GM12878 (cell line): ENCODE results near the gene TOR1B. TPM values are rescaled to one million over a fixed set of nuclear protein-coding genes. Genes with fewer than 3 reads are reported as not detected.

ENCODE experiments used
- ATAC-seq: fragments of 200-7000 bp; cut with Tn5 transposase; 3 replicates; pipeline ENCODE4 v1.9.1; 2020; ENCODE audit warnings: mild to moderate bottlenecking, moderate library complexity
- BruUV-seq: library from RNA; stranded (reverse); fragments of 400-500 nt; replicated peaks from 2 replicates; lab custom pipeline; 2021; lab: Mats Ljungman, UMichigan
- CTCF ChIA-PET: fragments of 300-600 bp; sonication (Branson Sonifier 250); formaldehyde crosslinking; extraction: SDS; loops from one replicate; lab custom pipeline; 2021; ENCODE audit warnings: inconsistent platforms; lab: Yijun Ruan, JAX
- POLR2A ChIA-PET: fragments of 350-600 bp; formaldehyde crosslinking; extraction: SDS; loops from one replicate; lab custom pipeline; 2021; ENCODE audit warnings: inconsistent platforms; lab: Charles Lee
- RAD21 ChIA-PET: fragments of 300-600 bp; sonication (Branson Sonifier 250); formaldehyde crosslinking; loops from one replicate; lab custom pipeline; 2023; ENCODE audit warnings: antibody characterized with exemption; ENCODE audit not compliant: unreplicated experiment; lab: Charles Lee
- SMC1A ChIA-PET: fragments of 300-600 bp; sonication (Branson Sonifier 250); formaldehyde crosslinking; loops from one replicate; lab custom pipeline; 2023; ENCODE audit not compliant: unreplicated experiment, uncharacterized antibody; lab: Charles Lee
- DNase-seq: peaks from one replicate; pipeline ENCODE4 v3.0.0-alpha.2; 2011; ENCODE audit warnings: low read depth, low spot score
- FAIRE-seq: peaks from 3 replicates; lab custom pipeline; 2011; peaks lifted over from hg19 to GRCh38; lab: Jason Lieb, UNC
- H2AFZ ChIP-seq: 2 replicates; pipeline ENCODE4 v1.6.0; 2011; ENCODE audit warnings: low read depth, low read length, control low read depth; ENCODE audit not compliant: control insufficient read depth
- H3K27ac ChIP-seq: 2 replicates; pipeline ENCODE4 v1.5.1; 2011; ENCODE audit warnings: control low read depth; ENCODE audit not compliant: control insufficient read depth, insufficient read depth
- H3K27me3 ChIP-seq, 2 experiments: replicated peaks in 1 of 2; 2 replicates each; pipeline versions ENCODE4 v1.6.0 to v1.6.1; 2011; ENCODE audit warnings: low read length in 1 of 2; ENCODE audit not compliant: control insufficient read depth in 2 of 2, insufficient read depth in 2 of 2
- H3K36me3 ChIP-seq, 2 experiments: 2 replicates each; pipeline ENCODE4 v1.5.1; 2011; ENCODE audit warnings: low read length in 1 of 2; ENCODE audit not compliant: control insufficient read depth in 2 of 2, insufficient read depth in 2 of 2
- H3K4me1 ChIP-seq: 2 replicates; pipeline ENCODE4 v1.6.1; 2011; ENCODE audit warnings: mild to moderate bottlenecking, low read length, moderate library complexity, mixed read lengths; ENCODE audit not compliant: control insufficient read depth, insufficient read depth
- H3K4me2 ChIP-seq: 2 replicates; pipeline ENCODE4 v1.6.0; 2011; ENCODE audit warnings: control low read depth; ENCODE audit not compliant: control insufficient read depth, insufficient read depth
- H3K4me3 ChIP-seq: fragments of 200-600 bp; sonication (generic); 2 replicates; pipeline ENCODE4 v1.5.1; 2016
- H3K79me2 ChIP-seq: 2 replicates; pipeline ENCODE4 v1.6.0; 2011; ENCODE audit warnings: low read length; ENCODE audit not compliant: control insufficient read depth, insufficient read depth
- H3K9ac ChIP-seq: 2 replicates; pipeline ENCODE4 v1.8.0; 2011; ENCODE audit warnings: low read length, control low read depth, mixed read lengths; ENCODE audit not compliant: control insufficient read depth, insufficient read depth
- H3K9me3 ChIP-seq: replicated peaks from 3 replicates; pipeline ENCODE4 v1.5.1; 2011; ENCODE audit warnings: mild to moderate bottlenecking, low read length; ENCODE audit not compliant: control insufficient read depth, insufficient read depth
- H4K20me1 ChIP-seq: 2 replicates; pipeline ENCODE4 v1.6.0; 2011; ENCODE audit not compliant: control insufficient read depth, insufficient read depth
- ATF7 ChIP-seq: fragments of 450-650 bp; IDR thresholded peaks from 2 replicates; pipeline ENCODE4 v1.6.1; 2016; ENCODE audit warnings: low read depth, mild to moderate bottlenecking
- HDAC2 ChIP-seq: fragments of 200-600 bp; sonication (generic); IDR thresholded peaks from 2 replicates; pipeline ENCODE4 v1.6.1; 2017
- IKZF1 ChIP-seq: fragments of 450-650 bp; conservative IDR thresholded peaks from 2 replicates; pipeline ENCODE4 v1.6.1; 2017; ENCODE audit warnings: antibody characterized with exemption, mild to moderate bottlenecking
- KLF5 ChIP-seq: fragments of 450-650 bp; IDR thresholded peaks from 2 replicates; pipeline ENCODE4 v1.6.1; 2014; ENCODE audit warnings: mild to moderate bottlenecking; ENCODE audit not compliant: partially characterized antibody
- MTA3 ChIP-seq: IDR thresholded peaks from 2 replicates; pipeline ENCODE4 v1.6.1; 2012; ENCODE audit warnings: low read length, inconsistent platforms, borderline replicate concordance
- MXI1 ChIP-seq: fragments of 150-350 bp; IDR thresholded peaks from 2 replicates; pipeline ENCODE4 v1.6.1; 2011; ENCODE audit warnings: low read depth, mild to moderate bottlenecking, inconsistent platforms, low read length, improper control_type of control experiment
- NBN ChIP-seq: fragments of 450-650 bp; IDR thresholded peaks from 2 replicates; pipeline ENCODE4 v1.6.1; 2016
- NFYB ChIP-seq: IDR thresholded peaks from 2 replicates; pipeline ENCODE4 v1.6.1; 2011; ENCODE audit warnings: low read depth, mild to moderate bottlenecking, low read length, improper control_type of control experiment, moderate library complexity; ENCODE audit not compliant: insufficient read depth
- RFX5 ChIP-seq: IDR thresholded peaks from 2 replicates; pipeline ENCODE4 v1.6.1; 2011; ENCODE audit warnings: low read depth, low read length, improper control_type of control experiment
- SMAD1 ChIP-seq: fragments of 450-650 bp; IDR thresholded peaks from 2 replicates; pipeline ENCODE4 v1.6.1; 2018; ENCODE audit warnings: mild to moderate bottlenecking, low read depth; ENCODE audit not compliant: partially characterized antibody
- SUPT20H ChIP-seq: IDR thresholded peaks from 2 replicates; pipeline ENCODE4 v1.6.1; 2011; ENCODE audit warnings: low read depth, mild to moderate bottlenecking, low read length, moderate library complexity, borderline replicate concordance; ENCODE audit not compliant: control insufficient read depth
- SUZ12 ChIP-seq: fragments of 200-600 bp; sonication (generic); IDR thresholded peaks from one replicate; pipeline ENCODE4 v1.6.1; 2018; ENCODE audit warnings: antibody characterized with exemption, mild to moderate bottlenecking; ENCODE audit not compliant: unreplicated experiment
- ZBED1 ChIP-seq: IDR thresholded peaks from 2 replicates; pipeline ENCODE4 v1.6.1; 2016; ENCODE audit warnings: borderline replicate concordance
- ZBTB11 ChIP-seq: fragments of 450-650 bp; formaldehyde crosslinking; IDR thresholded peaks from 2 replicates; pipeline ENCODE4 v1.5.0; 2022; ENCODE audit warnings: mild to moderate bottlenecking, missing genetic modification characterization
- ZNF622 ChIP-seq: fragments of 450-650 bp; IDR thresholded peaks from 2 replicates; pipeline ENCODE4 v1.6.1; 2017; ENCODE audit warnings: mild to moderate bottlenecking, inconsistent platforms
- WGBS: methylation state at CpG from one replicate; pipeline ENCODE4 v1.1.6; 2016; ENCODE audit warnings: low lambda C conversion rate; ENCODE audit not compliant: insufficient replicate concordance, insufficient coverage; ENCODE audit errors: missing lambda C conversion rate; 5-methylcytosine and 5-hydroxymethylcytosine counted together
- in situ Hi-C: fragments of 300-500 bp; cut with MboI; formaldehyde crosslinking; loops from 9 replicates; pipeline ENCODE4 v1.14.3; 2018; ENCODE audit warnings: mixed read lengths
- intact Hi-C: fragments of 100-400 bp; cut with micrococcal nuclease; formaldehyde crosslinking; loops from one replicate; pipeline ENCODE4 v1.14.2; 2022; ENCODE audit not compliant: unreplicated experiment
- polyA plus RNA-seq, 11 experiments: library from polyadenylated mRNA; depleted of rRNA in 4 of 11; unstranded in 6 of 11; stranded (reverse) in 5 of 11; fragments of >200 nt; fragmentation: Nextera tagmentation in 4 of 11; fragmentation: Illumina TruSeq in 1 of 11; extraction: Ambion mirVana in 4 of 11; extraction: Trizol in 1 of 11; gene quantifications; 1 replicate in 1 of 11; 2 replicates in 10 of 11; pipeline versions ENCODE4 v1.2.1 to v1.2.3, GENCODE V29; 2011 to 2016; ENCODE audit warnings: inconsistent platforms in 2 of 11, missing spikeins in 2 of 11, low read depth in 1 of 11
- total RNA-seq, 4 experiments: library from RNA; depleted of rRNA in 3 of 4; stranded (reverse); fragments of >200 nt in 3 of 4; fragmentation: Illumina TruSeq in 1 of 4; extraction: Trizol in 1 of 4; gene quantifications; 2 replicates each; pipeline versions ENCODE4 v1.2.1 to v1.2.3, GENCODE V29; 2013 to 2021

The TOR1B gene
- total and polyA plus RNA-seq, 10 of the 15 experiments (the other 5 are each of a cell fraction or from before 2014, with no cell fraction given): 1.8 to 17.5 (median 9.9) TPM

GRCh38 chr9:129781131-129781530 lies 21.9 kb upstream of the TOR1B start:
- H3K9me3 ChIP-seq: no peaks in the 10 kb centered on the region; the same call in 2 of the 3 replicates
- no peak overlapping the region for H3K4me3 ChIP-seq
- TF ChIP-seq HDAC2: no peak
- TF ChIP-seq MTA3: no peak
- TF ChIP-seq, all 136 proteins: peak for 0
- FAIRE-seq (no peak), ATAC-seq (no peak), DNase-seq (no peak)
- ChIA-PET SMC1A (interaction anchor here (1.1 to 2.8 kb wide), 4 partner anchors 18 to 55 kb away, joined by 3 to 9 read pairs (median 5); no protein-coding TSS in a partner anchor), CTCF (interaction anchor here (0.6 to 4.8 kb wide), 6 partner anchors 9 to 365 kb away, joined by 3 to 37 read pairs (median 4); no protein-coding TSS in a partner anchor), RAD21 (interaction anchor here (0.6 to 4.0 kb wide), 5 partner anchors 9 to 64 kb away, joined by 3 to 19 read pairs (median 3); no protein-coding TSS in a partner anchor), POLR2A (interaction anchor here (0.8 kb wide), 1 partner anchor 157 kb away, joined by 3 read pairs; no protein-coding TSS in a partner anchor)
- Histone ChIP-seq H3K4me2 (no peak overlapping the region), H3K4me1 (no peaks in the 10 kb centered on the region), H3K9ac (no peak overlapping the region), H3K27ac (no peak overlapping the region), H2AFZ (no peak overlapping the region), H3K79me2 (no peaks in the 10 kb centered on the region), H3K36me3 (no peaks in the 10 kb centered on the region), H4K20me1 (no peaks in the 10 kb centered on the region), H3K27me3 (no peaks in the 10 kb centered on the region; a peak in 1 of 4 replicates)
- no TSS peak for BruUV-seq
- in situ Hi-C loops: loop anchor here (5.0 kb wide), 3 partner anchors 44 to 649 kb away; no protein-coding TSS in a partner anchor
- 58% methylated on average over 8 of the region's 8 CpGs for WGBS
- intact Hi-C loops: loop anchor here (5.0 kb wide), 1 partner anchor 644 kb away; no protein-coding TSS in a partner anchor

DNA sequence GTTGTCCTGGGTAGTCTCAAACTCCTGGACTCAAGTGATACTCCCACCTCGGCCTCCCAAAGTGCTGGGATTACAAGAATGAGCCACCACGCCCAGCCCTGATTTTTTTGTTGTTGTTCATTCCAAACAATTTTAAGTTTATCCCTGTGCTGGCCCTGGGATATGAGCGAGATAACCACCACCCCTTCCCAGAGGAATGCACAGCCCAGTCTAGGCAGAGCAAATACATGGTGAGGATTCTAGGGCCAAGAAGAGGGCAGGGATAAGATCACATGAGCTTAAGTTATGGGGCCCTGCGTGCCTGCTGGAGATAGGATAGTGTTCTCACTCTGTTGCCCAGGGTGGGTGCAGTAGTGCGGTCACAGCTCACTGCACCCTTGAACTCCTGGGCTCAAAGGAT lies 21.0 kb upstream of the TOR1B start:
- H3K27ac ChIP-seq: no peak overlapping the region
- H3K4me1 ChIP-seq: no peaks in the 10 kb centered on the region
- no peaks in the 10 kb centered on the region; the same call in 2 of the 3 replicates for H3K9me3 ChIP-seq
- H3K79me2 ChIP-seq: no peaks in the 10 kb centered on the region
- no peak overlapping the region for H2AFZ ChIP-seq
- RAD21 ChIA-PET: interaction anchor here (0.6 to 4.0 kb wide), 5 partner anchors 9 to 55 kb away, joined by 3 to 19 read pairs (median 5); no protein-coding TSS in a partner anchor
- no peak overlapping the region for H3K4me3 ChIP-seq
- in situ Hi-C loops: loop anchor here (5.0 kb wide), 3 partner anchors 45 to 650 kb away; no protein-coding TSS in a partner anchor
- no peak overlapping the region for H3K4me2 ChIP-seq
- CTCF ChIA-PET: interaction anchor here (0.6 to 4.8 kb wide), 9 partner anchors 9 to 651 kb away, joined by 3 to 37 read pairs (median 4); partner anchors contain the start of gene ASB6
- H3K27me3 ChIP-seq: no peaks in the 10 kb centered on the region; a peak in 1 of 4 replicates
- ATAC-seq (no peak), DNase-seq (no peak), FAIRE-seq (no peak)
- no TSS peak for BruUV-seq
- no peaks in the 10 kb centered on the region for H4K20me1 ChIP-seq
- intact Hi-C loops: loop anchor here (5.0 kb wide), 1 partner anchor 645 kb away; no protein-coding TSS in a partner anchor
- no peaks in the 10 kb centered on the region for H3K36me3 ChIP-seq
- SMC1A ChIA-PET: interaction anchor here (1.1 to 2.8 kb wide), 3 partner anchors 44 to 56 kb away, joined by 3 to 9 read pairs (median 6); no protein-coding TSS in a partner anchor
- POLR2A ChIA-PET: no interaction called here
- H3K9ac ChIP-seq: no peak overlapping the region
- WGBS: 16% methylated on average over 5 of the region's 5 CpGs
- no peak for TF ChIP-seq ZBTB11 (CRISPR knock-in tag)
- TF ChIP-seq SUPT20H: no peak
- TF ChIP-seq MXI1: no peak
- TF ChIP-seq NFYB: no peak
- TF ChIP-seq KLF5: no peak
- no peak for TF ChIP-seq IKZF1
- TF ChIP-seq SUZ12: no peak
- TF ChIP-seq NBN: no peak
- no peak for TF ChIP-seq ZBED1
- TF ChIP-seq ZNF622: no peak
- TF ChIP-seq ATF7: no peak
- no peak for TF ChIP-seq RFX5
- TF ChIP-seq SMAD1: no peak
